Measurements from ENCODE around the gene RNF225.
A peak's percentile ranks its signal among the peaks of the same experiment; 100 is the strongest.

The RNF225 gene

DNA sequence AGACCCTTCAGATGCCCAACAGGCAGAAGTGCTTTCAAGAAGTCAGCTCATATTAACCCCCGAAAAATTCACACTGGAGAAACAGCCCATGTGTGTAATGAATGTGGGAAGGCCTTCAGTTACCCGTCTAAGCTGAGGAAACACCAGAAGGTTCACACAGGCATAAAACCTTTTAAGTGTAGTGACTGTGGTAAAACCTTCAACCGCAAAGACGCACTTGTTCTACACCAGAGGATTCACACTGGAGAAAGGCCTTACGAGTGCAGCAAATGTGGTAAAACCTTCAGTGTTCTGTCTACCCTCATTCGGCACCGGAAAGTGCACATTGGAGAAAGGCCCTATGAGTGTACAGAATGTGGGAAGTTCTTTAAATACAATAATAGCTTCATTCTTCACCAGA lies 21.6 kb downstream of the RNF225 start:
- TF ChIP-seq MAX (IDR thresholded peaks at IDR 0.05) (no peak), RAD21 (IDR thresholded peaks at IDR 0.05; ENCODE audit: low read depth) (no peak), TEAD4 (IDR thresholded peaks at IDR 0.05) (no peak), EGR1 (IDR thresholded peaks at IDR 0.05) (no peak), YY1 (IDR thresholded peaks at IDR 0.05; ENCODE audit: low read depth) (no peak), NFIC (IDR thresholded peaks at IDR 0.05) (no peak), TAF1 (IDR thresholded peaks at IDR 0.05; ENCODE audit: low read depth) (no peak), USF1 (IDR thresholded peaks at IDR 0.05) (no peak), CREB1 (IDR thresholded peaks at IDR 0.05; ENCODE audit: low read depth) (no peak), EP300 (IDR thresholded peaks at IDR 0.05; ENCODE audit: borderline replicate concordance) (no peak), CEBPB (IDR thresholded peaks at IDR 0.05) (no peak), TCF12 (IDR thresholded peaks at IDR 0.05; ENCODE audit: low read depth) (no peak), REST (IDR thresholded peaks at IDR 0.05; ENCODE audit: low read depth) (no peak), FOXM1 (IDR thresholded peaks at IDR 0.05; ENCODE audit: borderline replicate concordance, low read depth) (no peak), ZBTB7A (IDR thresholded peaks at IDR 0.05; ENCODE audit: low read depth) (no peak)

GRCh38 chr19:58428617-58429016 lies 33.2 kb downstream of the RNF225 start:
- TF ChIP-seq USF1 (IDR thresholded peaks at IDR 0.05) (no peak), CREB1 (IDR thresholded peaks at IDR 0.05; ENCODE audit: low read depth) (no peak), ZBTB7A (IDR thresholded peaks at IDR 0.05; ENCODE audit: low read depth) (no peak), FOXM1 (IDR thresholded peaks at IDR 0.05; ENCODE audit: borderline replicate concordance, low read depth) (no peak), EGR1 (IDR thresholded peaks at IDR 0.05) (no peak), NFIC (IDR thresholded peaks at IDR 0.05) (no peak), TCF12 (IDR thresholded peaks at IDR 0.05; ENCODE audit: low read depth) (no peak), CEBPB (IDR thresholded peaks at IDR 0.05) (no peak)

GRCh38 chr19:58429745-58430144 lies 34.3 kb downstream of the RNF225 start:
- TF ChIP-seq EP300 (IDR thresholded peaks at IDR 0.05; ENCODE audit: borderline replicate concordance): no peak
- TF ChIP-seq REST (IDR thresholded peaks at IDR 0.05; ENCODE audit: low read depth): no peak
- no peak for TF ChIP-seq USF1 (IDR thresholded peaks at IDR 0.05)
- TF ChIP-seq TAF1 (IDR thresholded peaks at IDR 0.05; ENCODE audit: low read depth): no peak
- TF ChIP-seq YY1 (IDR thresholded peaks at IDR 0.05; ENCODE audit: low read depth): no peak
- no peak for TF ChIP-seq TCF12 (IDR thresholded peaks at IDR 0.05; ENCODE audit: low read depth)
- TF ChIP-seq TEAD4 (IDR thresholded peaks at IDR 0.05): no peak

- TF ChIP-seq EP300 (IDR thresholded peaks at IDR 0.05; ENCODE audit: borderline replicate concordance): no peak
- no peak for TF ChIP-seq RAD21 (IDR thresholded peaks at IDR 0.05; ENCODE audit: low read depth)
- no peak for TF ChIP-seq CREB1 (IDR thresholded peaks at IDR 0.05; ENCODE audit: low read depth)
- no peak for TF ChIP-seq NFIC (IDR thresholded peaks at IDR 0.05)
- no peak for TF ChIP-seq TAF1 (IDR thresholded peaks at IDR 0.05; ENCODE audit: low read depth)
- TF ChIP-seq TCF12 (IDR thresholded peaks at IDR 0.05; ENCODE audit: low read depth): no peak
- TF ChIP-seq EGR1 (IDR thresholded peaks at IDR 0.05): no peak
Observed at GRCh38 chr19:58434217-58434616, 38.8 kb downstream of the RNF225 start.

- no peak for TF ChIP-seq ZBTB7A (IDR thresholded peaks at IDR 0.05; ENCODE audit: low read depth)
- peak; percentile 87 for TF ChIP-seq YY1 (IDR thresholded peaks at IDR 0.05; ENCODE audit: low read depth)
- no peak for TF ChIP-seq NFIC (IDR thresholded peaks at IDR 0.05)
- no peak for TF ChIP-seq RAD21 (IDR thresholded peaks at IDR 0.05; ENCODE audit: low read depth)
- no peak for TF ChIP-seq TEAD4 (IDR thresholded peaks at IDR 0.05)
- TF ChIP-seq EGR1 (IDR thresholded peaks at IDR 0.05): no peak
- TF ChIP-seq TAF1 (IDR thresholded peaks at IDR 0.05; ENCODE audit: low read depth): no peak
- TF ChIP-seq MAX (IDR thresholded peaks at IDR 0.05): peak; percentile 56
- no peak for TF ChIP-seq REST (IDR thresholded peaks at IDR 0.05; ENCODE audit: low read depth)
- TF ChIP-seq CREB1 (IDR thresholded peaks at IDR 0.05; ENCODE audit: low read depth): peak; percentile 87
- no peak for TF ChIP-seq USF1 (IDR thresholded peaks at IDR 0.05)
- TF ChIP-seq EP300 (IDR thresholded peaks at IDR 0.05; ENCODE audit: borderline replicate concordance): no peak
- TF ChIP-seq FOXM1 (IDR thresholded peaks at IDR 0.05; ENCODE audit: borderline replicate concordance, low read depth): no peak
- no peak for TF ChIP-seq TCF12 (IDR thresholded peaks at IDR 0.05; ENCODE audit: low read depth)
- TF ChIP-seq CEBPB (IDR thresholded peaks at IDR 0.05): no peak
Observed at GRCh38 chr19:58439576-58440554, 44.4 kb downstream of the RNF225 start, which contains the start of gene ZNF132. Gene ZNF132, minus strand, starts transcription at chr19:58440153. Its CDS starts 332 bp downstream, at chr19:58439821.

All from Ishikawa (cell line).